Panc1 (cell line): ENCODE results near the gene NECAP2. TPM values are rescaled to one million over a fixed set of nuclear protein-coding genes. Genes with fewer than 3 reads are reported as not detected.

Experiments used
- ATAC-seq: fragments of 200-7000 bp; cut with Tn5 transposase; 2 replicates; pipeline ENCODE4 v1.9.1; 2020; ENCODE audit warnings: mild to moderate bottlenecking, moderate library complexity
- BruUV-seq: library from RNA; stranded (reverse); fragments of 400-500 nt; replicated peaks from 2 replicates; lab custom pipeline; 2021; lab: Mats Ljungman, UMichigan
- CTCF ChIA-PET: fragments of 300-600 bp; sonication (Branson Sonifier 250); formaldehyde crosslinking; loops from one replicate; lab custom pipeline; 2022; ENCODE audit warnings: antibody characterized with exemption; lab: Charles Lee
- POLR2A ChIA-PET: fragments of 300-600 bp; sonication (Branson Sonifier 250); formaldehyde crosslinking; loops from one replicate; lab custom pipeline; 2022; ENCODE audit warnings: antibody characterized with exemption; lab: Charles Lee
- DNase-seq: peaks from one replicate; pipeline ENCODE4 v3.0.0-alpha.2; 2010; ENCODE audit warnings: low read depth, low spot score
- H3K27ac ChIP-seq: 2 replicates; pipeline ENCODE4 v1.5.1; 2011; ENCODE audit warnings: mild to moderate bottlenecking, low read length, inconsistent platforms
- H3K27me3 ChIP-seq: fragments of 200-500 bp; sonication (Bioruptor generic); 2 replicates; pipeline ENCODE4 v1.6.0; 2014; ENCODE audit warnings: low read length, inconsistent platforms; ENCODE audit not compliant: control insufficient read depth, insufficient read depth
- H3K36me3 ChIP-seq: fragments of 200-500 bp; sonication (Bioruptor generic); 2 replicates; pipeline ENCODE4 v1.5.1; 2014; ENCODE audit warnings: inconsistent platforms, mild to moderate bottlenecking, low read length, moderate library complexity; ENCODE audit not compliant: control insufficient read depth, insufficient read depth
- H3K4me1 ChIP-seq: 2 replicates; pipeline ENCODE4 v1.5.1; 2011; ENCODE audit warnings: inconsistent platforms, mild to moderate bottlenecking, low read length, moderate library complexity; ENCODE audit not compliant: control insufficient read depth, insufficient read depth
- H3K4me3 ChIP-seq, 2 experiments: 2 replicates each; pipeline ENCODE4 v1.5.1; 2011 to 2012; ENCODE audit warnings: low read depth in 2 of 2, low read length in 2 of 2, mild to moderate bottlenecking in 2 of 2, inconsistent platforms in 1 of 2, moderate library complexity in 1 of 2
- H3K9me3 ChIP-seq: fragments of 200-500 bp; sonication (Bioruptor generic); 2 replicates; pipeline ENCODE4 v1.5.1; 2014; ENCODE audit warnings: low read depth, mild to moderate bottlenecking, inconsistent platforms, low read length, moderate library complexity; ENCODE audit not compliant: control insufficient read depth, insufficient read depth
- POLR2AphosphoS5 ChIP-seq: IDR thresholded peaks from 2 replicates; pipeline ENCODE4 v1.6.1; 2012; ENCODE audit warnings: mild to moderate bottlenecking, low read depth, low read length, moderate library complexity
- SIN3A ChIP-seq: IDR thresholded peaks from 2 replicates; pipeline ENCODE4 v1.6.1; 2012; ENCODE audit warnings: low read depth, mild to moderate bottlenecking, low read length, moderate library complexity, borderline replicate concordance; ENCODE audit not compliant: insufficient read depth
- TCF7L2 ChIP-seq: IDR thresholded peaks from 2 replicates; pipeline ENCODE4 v1.6.1; 2011; ENCODE audit warnings: mild to moderate bottlenecking, low read depth, low read length, inconsistent platforms
- in situ Hi-C: cut with HindIII; loops from 2 replicates; pipeline ENCODE4 v1.10.0; 2016; ENCODE audit warnings: low sequenced_read_pairs, low pct_unique_long_range_greater_than_20kb
- intact Hi-C: fragments of 100-400 bp; cut with micrococcal nuclease; formaldehyde crosslinking; loops from one replicate; pipeline ENCODE4 v1.10.0; 2022; ENCODE audit not compliant: unreplicated experiment
- total RNA-seq: library from RNA; stranded (reverse); gene quantifications from one replicate; pipeline ENCODE4 v1.2.1, GENCODE V29; 2021; ENCODE audit not compliant: unreplicated experiment
- TF ChIP-seq, protein P1 (sequence below), 2 experiments: IDR thresholded peaks; 2 replicates each; pipeline ENCODE4 v1.6.1; 2011 to 2012; ENCODE audit warnings: low read depth in 2 of 2, control low read depth in 1 of 2, low read length in 1 of 2, mild to moderate bottlenecking in 1 of 2, moderate library complexity in 1 of 2; ENCODE audit not compliant: insufficient read depth in 1 of 2
- TF ChIP-seq, protein P2 (sequence below): fragments of 450-650 bp; IDR thresholded peaks from 2 replicates; pipeline ENCODE4 v1.5.1; 2017; ENCODE audit warnings: mild to moderate bottlenecking

The NECAP2 gene
- total RNA-seq, 1 experiment from 2014 or later = 56.8 TPM

GRCh38 chr1:16443975-16444770 is 3.6 kb downstream of the NECAP2 start:
- no TSS peak for BruUV-seq
- H3K27ac ChIP-seq = no peak overlapping the region
- in situ Hi-C loops = no loop called here
- TF ChIP-seq POLR2AphosphoS5 (no peak), TCF7L2 (no peak), SIN3A (no peak)
- TF ChIP-seq, protein P1, sequence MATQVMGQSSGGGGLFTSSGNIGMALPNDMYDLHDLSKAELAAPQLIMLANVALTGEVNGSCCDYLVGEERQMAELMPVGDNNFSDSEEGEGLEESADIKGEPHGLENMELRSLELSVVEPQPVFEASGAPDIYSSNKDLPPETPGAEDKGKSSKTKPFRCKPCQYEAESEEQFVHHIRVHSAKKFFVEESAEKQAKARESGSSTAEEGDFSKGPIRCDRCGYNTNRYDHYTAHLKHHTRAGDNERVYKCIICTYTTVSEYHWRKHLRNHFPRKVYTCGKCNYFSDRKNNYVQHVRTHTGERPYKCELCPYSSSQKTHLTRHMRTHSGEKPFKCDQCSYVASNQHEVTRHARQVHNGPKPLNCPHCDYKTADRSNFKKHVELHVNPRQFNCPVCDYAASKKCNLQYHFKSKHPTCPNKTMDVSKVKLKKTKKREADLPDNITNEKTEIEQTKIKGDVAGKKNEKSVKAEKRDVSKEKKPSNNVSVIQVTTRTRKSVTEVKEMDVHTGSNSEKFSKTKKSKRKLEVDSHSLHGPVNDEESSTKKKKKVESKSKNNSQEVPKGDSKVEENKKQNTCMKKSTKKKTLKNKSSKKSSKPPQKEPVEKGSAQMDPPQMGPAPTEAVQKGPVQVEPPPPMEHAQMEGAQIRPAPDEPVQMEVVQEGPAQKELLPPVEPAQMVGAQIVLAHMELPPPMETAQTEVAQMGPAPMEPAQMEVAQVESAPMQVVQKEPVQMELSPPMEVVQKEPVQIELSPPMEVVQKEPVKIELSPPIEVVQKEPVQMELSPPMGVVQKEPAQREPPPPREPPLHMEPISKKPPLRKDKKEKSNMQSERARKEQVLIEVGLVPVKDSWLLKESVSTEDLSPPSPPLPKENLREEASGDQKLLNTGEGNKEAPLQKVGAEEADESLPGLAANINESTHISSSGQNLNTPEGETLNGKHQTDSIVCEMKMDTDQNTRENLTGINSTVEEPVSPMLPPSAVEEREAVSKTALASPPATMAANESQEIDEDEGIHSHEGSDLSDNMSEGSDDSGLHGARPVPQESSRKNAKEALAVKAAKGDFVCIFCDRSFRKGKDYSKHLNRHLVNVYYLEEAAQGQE (IDR thresholded peaks at IDR 0.05; ENCODE audit: insufficient read depth in 1 of 2, low read depth in 2 of 2, low read length in 1 of 2) = no peak
- TF ChIP-seq, protein P2, sequence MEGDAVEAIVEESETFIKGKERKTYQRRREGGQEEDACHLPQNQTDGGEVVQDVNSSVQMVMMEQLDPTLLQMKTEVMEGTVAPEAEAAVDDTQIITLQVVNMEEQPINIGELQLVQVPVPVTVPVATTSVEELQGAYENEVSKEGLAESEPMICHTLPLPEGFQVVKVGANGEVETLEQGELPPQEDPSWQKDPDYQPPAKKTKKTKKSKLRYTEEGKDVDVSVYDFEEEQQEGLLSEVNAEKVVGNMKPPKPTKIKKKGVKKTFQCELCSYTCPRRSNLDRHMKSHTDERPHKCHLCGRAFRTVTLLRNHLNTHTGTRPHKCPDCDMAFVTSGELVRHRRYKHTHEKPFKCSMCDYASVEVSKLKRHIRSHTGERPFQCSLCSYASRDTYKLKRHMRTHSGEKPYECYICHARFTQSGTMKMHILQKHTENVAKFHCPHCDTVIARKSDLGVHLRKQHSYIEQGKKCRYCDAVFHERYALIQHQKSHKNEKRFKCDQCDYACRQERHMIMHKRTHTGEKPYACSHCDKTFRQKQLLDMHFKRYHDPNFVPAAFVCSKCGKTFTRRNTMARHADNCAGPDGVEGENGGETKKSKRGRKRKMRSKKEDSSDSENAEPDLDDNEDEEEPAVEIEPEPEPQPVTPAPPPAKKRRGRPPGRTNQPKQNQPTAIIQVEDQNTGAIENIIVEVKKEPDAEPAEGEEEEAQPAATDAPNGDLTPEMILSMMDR = no peak
- H3K4me3 ChIP-seq = no peak overlapping the region
- H3K36me3 ChIP-seq = peaks cover 4% of the 10 kb centered on the region
- intact Hi-C loops = no loop called here
- no peaks in the 10 kb centered on the region for H3K27me3 ChIP-seq
- CTCF ChIA-PET = no interaction called here
- no peaks in the 10 kb centered on the region for H3K9me3 ChIP-seq
- H3K4me1 ChIP-seq = no peaks in the 10 kb centered on the region
- ATAC-seq (no peak), DNase-seq (no peak)
- POLR2A ChIA-PET = no interaction called here

- Histone ChIP-seq H3K4me3 (no peak overlapping the region), H3K9me3 (no peaks in the 10 kb centered on the region), H3K27me3 (no peaks in the 10 kb centered on the region), H3K36me3 (peaks cover 8% of the 10 kb centered on the region), H3K27ac (no peak overlapping the region), H3K4me1 (no peaks in the 10 kb centered on the region)
- ChIA-PET POLR2A (no interaction called here), CTCF (no interaction called here)
- no TSS peak for BruUV-seq
- in situ Hi-C loops = no loop called here
- TF ChIP-seq, protein P1 (IDR thresholded peaks at IDR 0.05; ENCODE audit: insufficient read depth in 1 of 2, low read depth in 2 of 2, low read length in 1 of 2) = no peak
- TF ChIP-seq, protein P2 = no peak
- no peak for TF ChIP-seq SIN3A
- ATAC-seq = no peak
- no peak for DNase-seq
- intact Hi-C loops = no loop called here
Measured at GRCh38 chr1:16445052-16445451, 4.5 kb downstream of the NECAP2 start.
